Fibroblast of skin of back (primary cell): ENCODE results near the gene ZNF407.

Source experiments
- DNase-seq: peaks from one replicate; pipeline ENCODE4 v3.0.0-alpha.2; 2013

ZNF407 gene

DNA sequence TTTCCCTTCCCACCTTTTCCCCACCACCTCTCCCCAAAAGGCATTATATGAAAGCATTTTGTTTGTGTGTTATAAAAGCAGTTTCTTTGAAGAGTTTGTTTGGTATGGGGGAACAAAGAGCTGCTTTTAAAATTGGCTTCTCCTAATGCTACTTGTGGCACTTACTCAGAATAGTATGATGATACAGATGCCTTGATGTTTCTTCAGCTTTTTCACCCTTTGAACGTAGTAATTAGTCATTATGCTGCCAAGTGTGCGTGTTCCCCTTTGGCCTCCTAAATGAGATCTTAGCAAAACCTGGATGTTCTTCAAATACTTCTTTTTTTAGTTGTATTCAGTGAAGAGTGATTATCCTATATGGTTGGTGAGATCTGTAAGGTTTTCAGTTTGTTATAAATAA is 427.9 kb downstream of the ZNF407 start:
- no peak for DNase-seq

- DNase-seq = no peak
These were observed 431.8 kb downstream of the ZNF407 start for GRCh38 chr18:75029481-75029880.

DNA sequence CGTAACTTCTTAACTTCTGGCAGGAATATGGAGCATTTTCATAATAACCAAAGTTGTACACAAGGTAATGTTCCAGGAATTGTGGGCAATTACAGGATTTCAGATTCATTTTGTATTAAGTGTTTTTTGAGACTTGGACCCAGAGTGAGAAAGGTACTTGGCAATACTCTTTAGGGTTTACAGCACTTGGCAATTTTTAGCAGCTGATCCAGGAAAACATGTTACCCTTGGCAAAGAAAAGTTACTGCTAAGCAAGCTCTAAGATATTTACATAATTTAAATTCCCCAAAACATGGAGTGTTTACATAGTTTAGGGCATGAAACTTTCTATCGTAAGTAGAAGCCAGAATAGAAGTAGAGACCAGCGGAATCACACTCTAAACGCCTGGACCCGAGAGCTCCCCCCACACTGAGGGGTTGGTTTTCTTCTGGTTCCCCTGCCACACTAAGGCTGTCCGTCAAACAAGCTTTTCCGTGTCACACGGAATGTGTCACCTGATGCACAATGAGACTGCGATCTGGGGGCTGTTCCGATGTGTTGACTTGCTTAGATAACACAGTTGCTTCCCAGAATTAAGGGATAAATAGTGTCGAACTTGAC is 434.1 kb downstream of the ZNF407 start:
- no peak for DNase-seq

GRCh38 chr18:75033516-75033915 is 435.8 kb downstream of the ZNF407 start:
- DNase-seq = no peak

- no peak for DNase-seq
These were observed 437.3 kb downstream of the ZNF407 start for GRCh38 chr18:75034937-75035336.

GRCh38 chr18:75035928-75036327 is 438.3 kb downstream of the ZNF407 start:
- no peak for DNase-seq

DNA sequence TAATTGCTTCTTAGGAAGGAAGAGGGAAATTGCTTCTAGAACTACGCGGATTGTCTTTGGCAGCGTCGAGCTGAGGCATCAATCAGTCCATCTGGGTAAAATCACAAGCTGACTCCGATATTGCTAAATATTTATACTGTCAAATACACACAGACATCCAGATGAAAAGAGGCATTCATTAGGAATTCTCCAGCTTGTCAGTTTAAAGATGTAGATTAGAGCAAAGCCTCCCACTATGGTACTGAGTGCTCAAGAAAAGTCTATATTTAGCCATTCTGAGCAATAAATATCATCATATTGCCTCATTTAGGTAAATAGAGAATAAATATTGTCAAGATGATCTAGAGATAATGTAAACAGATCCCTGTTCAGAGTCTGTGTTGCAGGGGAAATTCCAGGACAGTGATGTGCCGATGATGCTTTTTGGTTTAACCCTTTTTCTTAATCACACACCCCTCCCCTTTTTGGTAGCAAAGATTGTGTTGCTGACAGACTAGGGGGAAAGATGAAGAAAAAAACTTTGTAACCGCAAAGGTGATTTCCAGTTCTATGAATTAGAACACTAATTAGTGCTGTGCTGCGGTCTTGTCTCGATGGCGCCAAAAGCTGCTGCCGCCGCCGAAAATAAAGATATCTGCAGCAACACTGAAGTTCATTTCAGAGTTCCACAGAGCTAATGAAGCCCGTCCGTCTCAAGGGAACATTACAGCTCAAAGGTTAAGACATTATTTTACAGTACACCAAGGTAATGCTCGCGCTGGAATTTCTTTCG is 439.4 kb downstream of the ZNF407 start:
- peak; percentile 32 for DNase-seq

- DNase-seq = no peak
These were observed 440.0 kb downstream of the ZNF407 start for GRCh38 chr18:75037689-75037955.

DNA sequence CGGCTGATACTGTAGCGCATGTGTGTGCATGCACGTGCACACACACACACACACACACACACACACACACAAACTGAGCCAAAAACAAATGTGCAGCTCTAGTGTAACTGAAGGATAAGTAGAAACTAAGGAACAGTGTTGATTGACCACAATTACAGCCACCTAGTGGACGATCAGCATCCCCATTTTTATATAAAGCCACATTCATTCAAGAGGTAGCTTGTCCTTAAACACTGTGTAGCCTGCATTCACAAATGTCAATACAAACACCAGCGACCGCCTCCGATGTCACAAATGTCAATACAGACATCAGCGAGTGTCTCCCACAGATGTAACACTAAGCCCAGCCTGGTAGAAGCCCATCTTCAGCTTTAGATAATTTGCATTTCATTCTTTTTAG is 443.9 kb downstream of the ZNF407 start:
- DNase-seq = peak; percentile 23

DNA sequence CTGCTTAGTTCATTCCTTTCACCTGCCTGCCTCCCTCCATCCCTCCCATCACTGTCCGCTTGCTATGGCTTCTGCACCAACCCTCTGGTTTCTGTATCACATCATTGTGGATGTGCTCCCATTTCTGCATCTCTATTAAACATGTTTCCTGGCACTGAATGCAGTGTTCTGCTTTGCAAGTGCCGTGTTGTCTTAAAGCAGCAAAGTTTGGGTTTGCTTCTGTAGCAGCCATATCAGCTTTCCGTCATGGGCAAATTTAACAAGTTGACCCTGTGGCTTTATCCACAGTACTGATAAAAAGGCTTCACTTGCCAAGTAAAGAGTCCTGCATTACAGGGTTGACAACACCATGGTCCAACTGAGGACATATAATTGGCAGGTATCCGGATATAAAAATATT is 445.8 kb downstream of the ZNF407 start:
- DNase-seq = no peak

DNA sequence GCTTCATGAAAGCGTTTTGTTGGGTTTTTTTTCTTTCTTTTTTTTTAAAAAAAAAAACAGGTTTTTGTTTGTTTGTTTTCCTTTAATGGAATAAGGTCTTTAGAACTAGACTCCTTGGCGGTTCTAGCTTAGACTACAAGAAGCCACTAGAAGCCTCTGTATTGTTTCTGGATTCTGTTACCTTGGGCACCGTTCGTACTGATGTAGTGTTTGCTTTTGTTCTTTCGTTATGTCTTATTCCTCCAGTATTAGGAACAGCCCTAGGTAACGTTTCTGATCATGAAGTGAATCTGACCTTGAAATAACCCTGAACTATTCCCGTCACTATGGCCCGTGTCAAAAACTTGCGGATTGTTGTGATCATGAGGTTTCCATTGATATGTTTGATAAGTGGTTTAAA is 446.6 kb downstream of the ZNF407 start:
- DNase-seq = no peak

- DNase-seq = no peak
These were observed 447.1 kb downstream of the ZNF407 start for GRCh38 chr18:75044791-75045190.

GRCh38 chr18:75045272-75045671 is 447.6 kb downstream of the ZNF407 start:
- DNase-seq = no peak

- no peak for DNase-seq
These were observed 449.7 kb downstream of the ZNF407 start for GRCh38 chr18:75047240-75047961.

DNA sequence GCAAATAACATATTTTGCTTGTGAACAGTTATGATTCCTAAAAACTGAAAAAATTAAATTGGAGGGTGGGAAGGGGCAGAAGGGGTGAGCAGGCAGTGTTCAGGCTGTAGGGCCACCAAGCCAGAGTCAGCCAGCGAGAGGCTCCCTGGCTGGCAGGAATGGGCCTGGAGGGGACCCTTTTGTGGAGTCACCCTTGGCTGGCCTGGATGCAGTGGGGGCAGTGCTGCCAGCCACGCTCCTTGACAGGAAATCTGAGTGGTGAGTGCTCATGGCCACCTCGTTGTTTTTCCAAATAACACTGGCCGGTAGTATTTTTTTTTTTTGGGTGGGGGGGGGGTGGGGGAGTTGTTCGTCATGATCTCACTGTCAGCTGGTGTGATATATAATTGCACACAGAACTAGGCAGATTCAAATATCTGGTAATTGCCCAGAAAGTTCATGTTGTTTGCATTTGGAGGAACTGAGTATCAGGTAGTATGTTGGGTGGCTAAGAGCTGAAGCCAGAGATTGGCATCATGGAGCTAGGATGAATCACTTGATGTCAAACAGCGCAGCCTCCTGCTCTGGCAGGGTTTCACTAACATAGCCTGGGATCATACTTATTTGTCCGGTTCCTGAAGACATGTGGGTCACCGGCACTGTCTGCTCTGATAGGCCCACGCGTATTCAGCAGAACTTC is 451.2 kb downstream of the ZNF407 start:
- no peak for DNase-seq

- no peak for DNase-seq
These were observed 451.8 kb downstream of the ZNF407 start for GRCh38 chr18:75049455-75049789.

GRCh38 chr18:75051757-75052156 is 454.1 kb downstream of the ZNF407 start:
- DNase-seq = no peak

DNA sequence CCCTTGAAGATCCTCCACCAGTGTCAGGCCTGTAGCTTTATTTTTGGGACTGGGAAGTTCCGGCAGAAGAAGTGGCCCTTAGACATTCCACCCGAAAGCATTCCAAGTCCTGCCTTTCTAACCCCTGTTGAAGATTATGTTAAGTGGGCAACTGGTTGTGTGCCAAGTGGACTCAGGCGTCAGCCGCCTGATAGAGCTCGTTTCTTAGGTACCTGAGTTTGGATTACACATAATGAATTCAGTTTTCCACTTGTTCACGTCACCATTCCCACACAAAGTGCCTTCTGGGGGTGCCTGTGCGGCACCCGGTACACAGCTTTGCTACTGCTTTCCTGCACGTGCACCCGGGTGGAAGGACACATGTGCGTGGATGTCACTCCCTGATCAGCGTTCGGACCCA is 454.8 kb downstream of the ZNF407 start:
- no peak for DNase-seq

- DNase-seq = no peak
These were observed 455.5 kb downstream of the ZNF407 start for GRCh38 chr18:75053028-75053629.

DNA sequence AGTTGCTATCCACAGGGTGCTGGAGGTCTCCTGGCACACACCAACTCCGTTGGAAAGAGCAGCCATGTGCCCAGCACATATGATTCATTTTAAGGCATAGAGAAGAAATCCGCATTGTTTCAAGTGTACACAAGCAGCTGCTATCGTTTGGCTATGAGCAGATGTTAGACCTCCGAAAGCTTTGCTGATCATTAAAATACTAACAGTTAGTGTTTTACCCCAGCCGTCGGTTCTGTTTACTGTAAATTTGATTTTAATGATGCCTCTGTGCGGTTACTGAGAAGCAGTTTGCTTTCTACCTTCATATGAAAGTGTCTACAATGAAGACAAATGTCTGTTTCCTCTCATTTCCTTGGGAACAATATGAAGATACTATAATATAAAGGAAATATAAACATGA is 456.4 kb downstream of the ZNF407 start:
- no peak for DNase-seq

GRCh38 chr18:75054611-75055010 is 456.9 kb downstream of the ZNF407 start:
- no peak for DNase-seq

GRCh38 chr18:75057169-75057960 is 459.7 kb downstream of the ZNF407 start:
- no peak for DNase-seq
